Activated CD8-positive, alpha-beta memory T cell treated with anti-CD3 and anti-CD28 coated beads, Interleukin-2, amount 10 ng/mL, durations not matched to agents 7 days and 5 days (primary cell): Measurements from ENCODE around the gene PNMA8C. TPM values are rescaled to one million over a fixed set of nuclear protein-coding genes. Genes with fewer than 3 reads are reported as not detected.

ENCODE experiments used
- ATAC-seq: fragments of 150-1000 bp; cut with Tn5 transposase; one replicate; pipeline ENCODE4 v1.10.0; 2021; ENCODE audit warnings: moderate library complexity
- CTCF ChIA-PET: fragments of 350-600 bp; sonication (Branson Sonifier 250); formaldehyde crosslinking; loops from one replicate; lab custom pipeline; 2021; ENCODE audit warnings: antibody characterized with exemption; lab: Charles Lee
- DNase-seq: peaks from one replicate; pipeline ENCODE4 v3.0.0-alpha.2; 2020
- H3K27ac Mint-ChIP-seq: one replicate; pipeline ENCODE4 v1.8.0; 2021; ENCODE audit warnings: mild to moderate bottlenecking, mixed read lengths
- H3K27me3 Mint-ChIP-seq: one replicate; pipeline ENCODE4 v1.8.0; 2021; ENCODE audit warnings: mixed read lengths
- H3K36me3 Mint-ChIP-seq: one replicate; pipeline ENCODE4 v1.8.0; 2021; ENCODE audit warnings: mild to moderate bottlenecking, mixed read lengths
- H3K4me1 Mint-ChIP-seq: one replicate; pipeline ENCODE4 v1.8.0; 2021; ENCODE audit warnings: mixed read lengths
- H3K4me3 Mint-ChIP-seq: one replicate; pipeline ENCODE4 v1.8.0; 2021; ENCODE audit warnings: mild to moderate bottlenecking, moderate library complexity, mixed read lengths
- H3K9me3 Mint-ChIP-seq: one replicate; pipeline ENCODE4 v1.8.0; 2022; ENCODE audit warnings: low read depth, mixed read lengths
- total RNA-seq, 2 experiments: library from RNA; stranded (reverse); gene quantifications; one replicate each; pipeline ENCODE4 v1.2.3, GENCODE V29; 2021

Gene PNMA8C
- total RNA-seq, 2 experiments from 2014 or later = not detected

DNA sequence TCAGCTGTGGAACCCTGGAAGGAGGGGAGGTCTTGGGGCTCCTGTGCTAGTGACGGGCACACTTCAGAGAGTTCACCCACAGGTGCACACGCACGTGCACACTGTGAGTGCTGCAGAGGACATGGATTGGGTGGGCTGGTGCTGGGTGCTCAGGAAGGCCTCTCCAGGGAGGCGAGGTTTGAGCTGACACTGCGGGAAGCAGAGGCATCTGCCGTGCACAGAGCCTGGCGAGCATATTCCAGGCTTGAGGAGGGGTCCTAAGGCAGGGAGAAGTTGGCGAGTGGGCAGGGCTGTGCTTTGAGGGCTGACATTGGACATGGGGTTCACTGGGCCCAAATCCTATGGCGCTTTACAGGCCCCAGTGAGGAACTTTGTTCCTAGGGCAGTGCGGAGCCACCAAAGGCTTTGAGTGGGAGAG is 41.0 kb downstream of the PNMA8C start:
- no peak overlapping the region for H3K4me3 Mint-ChIP-seq
- ATAC-seq (no peak), DNase-seq (no peak)
- H3K9me3 Mint-ChIP-seq = no peaks in the 10 kb centered on the region
- no peaks in the 10 kb centered on the region for H3K27me3 Mint-ChIP-seq
- CTCF ChIA-PET = interaction anchor here (0.6 to 0.9 kb wide), 3 partner anchors 18 to 107 kb away, joined by 3 to 4 read pairs (median 3); no protein-coding TSS in a partner anchor
- no peak overlapping the region for H3K27ac Mint-ChIP-seq
- H3K4me1 Mint-ChIP-seq = no peaks in the 10 kb centered on the region
- H3K36me3 Mint-ChIP-seq = peaks cover 46% of the 10 kb centered on the region

DNA sequence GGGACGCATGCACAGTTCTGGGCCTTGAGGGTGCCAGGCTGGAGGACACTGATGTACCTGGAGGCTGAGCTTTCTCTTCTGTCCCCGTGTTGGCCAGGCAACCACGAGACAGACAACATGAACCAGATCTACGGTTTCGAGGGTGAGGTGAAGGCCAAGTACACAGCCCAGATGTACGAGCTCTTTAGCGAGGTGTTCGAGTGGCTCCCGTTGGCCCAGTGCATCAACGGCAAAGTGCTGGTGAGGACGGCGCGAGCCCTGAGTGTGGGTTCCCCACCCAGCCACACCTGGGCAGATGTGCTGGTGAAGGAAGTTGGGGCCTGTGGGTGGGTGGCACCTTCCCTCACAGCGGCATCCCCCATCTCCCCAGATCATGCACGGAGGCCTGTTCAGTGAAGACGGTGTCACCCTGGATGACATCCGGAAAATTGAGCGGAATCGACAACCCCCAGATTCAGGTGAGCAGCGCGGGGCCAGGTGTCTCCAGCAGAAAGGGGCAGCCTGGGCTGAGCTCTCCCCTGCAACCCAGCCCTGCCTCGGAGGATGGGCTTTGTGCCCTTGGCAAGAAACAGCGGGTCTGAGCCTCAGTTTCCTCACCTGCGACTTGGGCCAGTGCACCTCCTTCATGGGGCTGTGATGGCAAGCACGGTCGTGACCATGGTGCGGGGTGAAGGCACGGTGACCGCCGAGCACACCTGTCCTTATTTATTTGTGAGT is 41.6 kb downstream of the PNMA8C start:
- Mint-ChIP-seq H3K27me3 (no peaks in the 10 kb centered on the region), H3K4me1 (no peaks in the 10 kb centered on the region), H3K9me3 (no peaks in the 10 kb centered on the region), H3K4me3 (no peak overlapping the region), H3K36me3 (peaks cover 51% of the 10 kb centered on the region), H3K27ac (no peak overlapping the region)
- no peak for ATAC-seq
- DNase-seq = no peak
- CTCF ChIA-PET = interaction anchor here (0.6 to 3.3 kb wide), 5 partner anchors 8 to 106 kb away, joined by 3 to 20 read pairs (median 4); partner anchors contain the start of gene PPP5C

GRCh38 chr19:46386151-46386550 is 42.6 kb downstream of the PNMA8C start:
- CTCF ChIA-PET = interaction anchor here (1.4 to 3.3 kb wide), 2 partner anchors 9 to 40 kb away, joined by 5 to 20 read pairs; partner anchors contain the start of gene PPP5C
- Mint-ChIP-seq H3K9me3 (no peaks in the 10 kb centered on the region), H3K4me1 (no peaks in the 10 kb centered on the region), H3K27ac (no peak overlapping the region), H3K4me3 (no peak overlapping the region), H3K36me3 (peaks cover 55% of the 10 kb centered on the region), H3K27me3 (no peaks in the 10 kb centered on the region)
- ATAC-seq = no peak
- DNase-seq = no peak

- DNase-seq = no peak
- Mint-ChIP-seq H3K36me3 (peaks cover 60% of the 10 kb centered on the region), H3K4me3 (no peak overlapping the region), H3K9me3 (no peaks in the 10 kb centered on the region), H3K27ac (peak overlapping the region; percentile 1), H3K4me1 (no peaks in the 10 kb centered on the region), H3K27me3 (no peaks in the 10 kb centered on the region)
- CTCF ChIA-PET = interaction anchor here (0.7 to 3.3 kb wide), 2 partner anchors 10 to 36 kb away, joined by 3 to 20 read pairs; no protein-coding TSS in a partner anchor
- no peak for ATAC-seq
Observed at GRCh38 chr19:46385636-46386035, 43.1 kb downstream of the PNMA8C start.

- no peaks in the 10 kb centered on the region for H3K9me3 Mint-ChIP-seq
- H3K36me3 Mint-ChIP-seq = peaks cover 62% of the 10 kb centered on the region
- CTCF ChIA-PET = interaction anchor here (3.3 kb wide), 1 partner anchor 11 kb away, joined by 20 read pairs; no protein-coding TSS in a partner anchor
- no peaks in the 10 kb centered on the region for H3K4me1 Mint-ChIP-seq
- ATAC-seq (no peak), DNase-seq (no peak)
- no peak overlapping the region for H3K27ac Mint-ChIP-seq
- no peak overlapping the region for H3K4me3 Mint-ChIP-seq
- H3K27me3 Mint-ChIP-seq = no peaks in the 10 kb centered on the region
Observed at GRCh38 chr19:46384396-46384795, 44.3 kb downstream of the PNMA8C start.

DNA sequence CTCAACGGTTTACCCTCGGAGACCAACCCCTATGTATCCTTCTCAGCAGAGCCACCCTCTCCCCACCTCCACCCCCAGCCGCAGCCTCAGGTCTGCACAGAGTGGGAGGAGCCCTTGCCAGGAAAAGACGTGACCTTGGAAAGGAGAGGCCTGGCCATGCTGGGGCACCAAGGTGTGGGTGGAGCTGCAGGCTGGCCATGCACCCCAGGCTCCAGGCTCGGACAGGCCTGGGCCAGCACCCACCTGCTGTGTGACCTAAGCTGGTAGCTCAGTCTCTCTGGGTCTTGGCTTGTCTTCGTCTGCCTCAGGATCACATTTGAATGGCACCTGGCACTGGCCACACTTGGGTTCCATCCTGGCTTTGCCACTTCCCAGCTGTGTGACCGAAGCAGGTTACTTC is 44.9 kb downstream of the PNMA8C start:
- H3K4me3 Mint-ChIP-seq = no peak overlapping the region
- no peak for DNase-seq
- no peak overlapping the region for H3K27ac Mint-ChIP-seq
- H3K36me3 Mint-ChIP-seq = peaks cover 58% of the 10 kb centered on the region
- no peaks in the 10 kb centered on the region for H3K4me1 Mint-ChIP-seq
- ATAC-seq = no peak
- no peaks in the 10 kb centered on the region for H3K27me3 Mint-ChIP-seq
- H3K9me3 Mint-ChIP-seq = no peaks in the 10 kb centered on the region
- CTCF ChIA-PET = no interaction called here

GRCh38 chr19:46383171-46383815 is 45.4 kb downstream of the PNMA8C start:
- CTCF ChIA-PET = no interaction called here
- Mint-ChIP-seq H3K27me3 (no peaks in the 10 kb centered on the region), H3K4me3 (no peak overlapping the region), H3K27ac (no peak overlapping the region), H3K36me3 (peaks cover 54% of the 10 kb centered on the region), H3K4me1 (no peaks in the 10 kb centered on the region), H3K9me3 (no peaks in the 10 kb centered on the region)
- ATAC-seq = no peak
- no peak for DNase-seq

- ATAC-seq (no peak), DNase-seq (no peak)
- H3K27ac Mint-ChIP-seq = no peak overlapping the region
- H3K4me3 Mint-ChIP-seq = no peak overlapping the region
- CTCF ChIA-PET = interaction anchor here (0.8 kb wide), 1 partner anchor 562 kb away, joined by 3 read pairs; no protein-coding TSS in a partner anchor
- no peaks in the 10 kb centered on the region for H3K4me1 Mint-ChIP-seq
- H3K27me3 Mint-ChIP-seq = no peaks in the 10 kb centered on the region
- H3K9me3 Mint-ChIP-seq = no peaks in the 10 kb centered on the region
- H3K36me3 Mint-ChIP-seq = peaks cover 51% of the 10 kb centered on the region
Observed at GRCh38 chr19:46381756-46382345, 46.9 kb downstream of the PNMA8C start.

GRCh38 chr19:46381346-46381745 is 47.4 kb downstream of the PNMA8C start:
- ATAC-seq (no peak), DNase-seq (no peak)
- Mint-ChIP-seq H3K9me3 (no peaks in the 10 kb centered on the region), H3K36me3 (peaks cover 54% of the 10 kb centered on the region), H3K4me1 (no peaks in the 10 kb centered on the region), H3K27ac (no peak overlapping the region), H3K27me3 (no peaks in the 10 kb centered on the region), H3K4me3 (no peak overlapping the region)
- CTCF ChIA-PET = interaction anchor here (0.8 kb wide), 1 partner anchor 562 kb away, joined by 3 read pairs; no protein-coding TSS in a partner anchor

DNA sequence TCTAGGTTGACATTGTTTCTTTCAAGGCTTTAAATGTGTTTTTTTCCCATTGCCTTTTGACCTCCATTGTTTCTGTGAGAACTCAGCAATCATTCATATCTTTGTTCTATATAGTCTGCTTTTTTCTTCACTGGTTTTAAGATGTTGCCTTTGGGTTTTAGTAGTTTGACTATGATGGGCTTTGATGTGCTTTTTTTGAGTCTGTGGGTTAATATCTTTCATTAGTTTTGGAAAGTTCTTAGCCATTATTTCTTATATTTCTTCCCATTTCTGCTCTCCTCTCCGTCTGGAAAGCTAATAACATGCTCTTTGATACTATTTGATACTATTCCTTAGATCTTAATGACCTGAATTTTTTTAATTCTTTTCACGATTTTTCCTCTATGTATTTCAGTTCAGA is 48.0 kb downstream of the PNMA8C start:
- no peak overlapping the region for H3K27ac Mint-ChIP-seq
- no peak for DNase-seq
- no peaks in the 10 kb centered on the region for H3K4me1 Mint-ChIP-seq
- ATAC-seq = no peak
- H3K36me3 Mint-ChIP-seq = peaks cover 59% of the 10 kb centered on the region
- no peaks in the 10 kb centered on the region for H3K27me3 Mint-ChIP-seq
- no peak overlapping the region for H3K4me3 Mint-ChIP-seq
- CTCF ChIA-PET = no interaction called here
- no peaks in the 10 kb centered on the region for H3K9me3 Mint-ChIP-seq

DNA sequence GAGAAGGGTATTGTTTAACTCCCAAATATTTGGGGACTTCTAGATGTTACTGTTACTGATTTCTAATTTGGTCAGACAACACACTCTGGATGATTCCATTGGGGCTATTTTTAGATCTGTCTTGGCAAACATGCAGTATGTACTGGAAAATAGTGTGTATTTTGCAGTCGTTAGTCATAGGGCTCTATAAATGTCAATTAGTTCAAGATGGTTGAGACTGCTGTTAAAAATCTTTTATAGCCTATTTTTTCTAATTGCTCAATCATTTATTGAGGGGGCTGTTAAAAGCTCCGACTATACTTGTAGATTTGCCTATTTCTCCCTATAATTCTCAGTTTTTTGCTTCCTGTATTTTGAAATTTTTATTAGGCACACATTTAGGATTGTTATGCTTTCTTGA is 50.5 kb downstream of the PNMA8C start:
- Mint-ChIP-seq H3K36me3 (peaks cover 51% of the 10 kb centered on the region), H3K9me3 (no peaks in the 10 kb centered on the region), H3K4me3 (no peak overlapping the region), H3K27me3 (no peaks in the 10 kb centered on the region), H3K27ac (no peak overlapping the region), H3K4me1 (no peaks in the 10 kb centered on the region)
- CTCF ChIA-PET = interaction anchor here (1.4 to 1.5 kb wide), 2 partner anchors 10 to 25 kb away, joined by 3 to 4 read pairs; no protein-coding TSS in a partner anchor
- no peak for ATAC-seq
- no peak for DNase-seq

- CTCF ChIA-PET = interaction anchor here (1.5 kb wide), 1 partner anchor 27 kb away, joined by 4 read pairs; no protein-coding TSS in a partner anchor
- DNase-seq (no peak), ATAC-seq (no peak)
- peaks cover 8% of the 10 kb centered on the region for H3K4me1 Mint-ChIP-seq
- H3K36me3 Mint-ChIP-seq = peaks cover 39% of the 10 kb centered on the region
- no peaks in the 10 kb centered on the region for H3K9me3 Mint-ChIP-seq
- H3K4me3 Mint-ChIP-seq = no peak overlapping the region
- no peak overlapping the region for H3K27ac Mint-ChIP-seq
- H3K27me3 Mint-ChIP-seq = no peaks in the 10 kb centered on the region
Observed at GRCh38 chr19:46376241-46377153, 52.2 kb downstream of the PNMA8C start.
